ENCODE data around the gene FXR2. TPM values are rescaled to one million over a fixed set of nuclear protein-coding genes. Genes with fewer than 3 reads are reported as not detected.

Gene FXR2
- polyA plus RNA-seq, 1 donor (not counting 4 experiments of a cell fraction or from before 2014, with no cell fraction given) = 30.6 TPM

GRCh38 chr17:7651097-7651664, 36.5 kb upstream of the FXR2 start:
- DNase-seq (ENCODE audit: low read depth, low spot score) = no peak
- TF ChIP-seq EZH2 (IDR thresholded peaks at IDR 0.05; ENCODE audit: low read length) (peak; percentile 85), CTCF (optimal IDR thresholded peaks at IDR 0.05 in 1 of 3, IDR thresholded peaks at IDR 0.05 in 1 of 3, conservative IDR thresholded peaks at IDR 0.05 in 1 of 3; ENCODE audit: extremely low read depth in 1 of 3, insufficient read depth in 2 of 3, low read length in 3 of 3) (no peak)
- H3K9me1 ChIP-seq (ENCODE audit: control insufficient read depth, extremely low read depth, insufficient read depth, low read length) = no peaks in the 10 kb centered on the region
- no peak for FAIRE-seq
- H3K79me2 ChIP-seq (ENCODE audit: control insufficient read depth, insufficient read depth, low read length) = no peaks in the 10 kb centered on the region
- dilution Hi-C loops (cut with MboI; ENCODE audit: extremely low pct_ligation_motif_present, low sequenced_read_pairs) = no loop called here
- no peaks in the 10 kb centered on the region for H4K20me1 ChIP-seq (ENCODE audit: control insufficient read depth, extremely low read depth, insufficient read depth, low read length)
- H3K27ac ChIP-seq (ENCODE audit: control insufficient read depth, insufficient read depth, low read length) = no peak overlapping the region
- H2AFZ ChIP-seq (ENCODE audit: control insufficient read depth, low read length) = no peak overlapping the region
- H3K4me1 ChIP-seq (ENCODE audit: control insufficient read depth, extremely low read depth, insufficient read depth, low read length) = peaks cover 4% of the 10 kb centered on the region
- no peak overlapping the region for H3K9ac ChIP-seq (ENCODE audit: control insufficient read depth, extremely low read depth, insufficient read depth, low read length)
- H3K36me3 ChIP-seq (ENCODE audit: control insufficient read depth in 2 of 2, extremely low read depth in 1 of 2, insufficient read depth in 2 of 2, low read length in 2 of 2) = no peaks in the 10 kb centered on the region
- peak overlapping the region in 2 of 3 experiments; percentile 20 to 40 for H3K4me3 ChIP-seq (ENCODE audit: control insufficient read depth in 2 of 3, extremely low read depth in 1 of 3, insufficient read depth in 2 of 3, low read depth in 1 of 3, low read length in 3 of 3)
- no peaks in the 10 kb centered on the region for H3K9me3 ChIP-seq (ENCODE audit: control insufficient read depth, low read depth, low read length)
- peak overlapping the region; percentile 71 for H3K4me2 ChIP-seq (ENCODE audit: control insufficient read depth, extremely low read depth, insufficient read depth, low read depth, low read length)
- H3K27me3 ChIP-seq (ENCODE audit: control insufficient read depth, extremely low read depth, insufficient read depth, low read length) = peaks cover 45% of the 10 kb centered on the region

- dilution Hi-C loops (cut with MboI; ENCODE audit: extremely low pct_ligation_motif_present, low sequenced_read_pairs) = no loop called here
- Histone ChIP-seq H3K27ac (ENCODE audit: control insufficient read depth, insufficient read depth, low read length) (no peak within 1 kb of the TSS), H3K36me3 (ENCODE audit: control insufficient read depth in 2 of 2, extremely low read depth in 1 of 2, insufficient read depth in 2 of 2, low read length in 2 of 2) (no peaks in the 10 kb centered on the region), H4K20me1 (ENCODE audit: control insufficient read depth, extremely low read depth, insufficient read depth, low read length) (no peaks in the 10 kb centered on the region), H3K9me1 (ENCODE audit: control insufficient read depth, extremely low read depth, insufficient read depth, low read length) (no peaks in the 10 kb centered on the region), H2AFZ (ENCODE audit: control insufficient read depth, low read length) (no peak within 1 kb of the TSS), H3K4me2 (ENCODE audit: control insufficient read depth, extremely low read depth, insufficient read depth, low read depth, low read length) (peak within 1 kb of the TSS; percentile 71), H3K4me3 (ENCODE audit: control insufficient read depth in 2 of 3, extremely low read depth in 1 of 3, insufficient read depth in 2 of 3, low read depth in 1 of 3, low read length in 3 of 3) (peak within 1 kb of the TSS in 2 of 3 experiments; percentile 20 to 40), H3K79me2 (ENCODE audit: control insufficient read depth, insufficient read depth, low read length) (no peaks in the 10 kb centered on the region), H3K4me1 (ENCODE audit: control insufficient read depth, extremely low read depth, insufficient read depth, low read length) (peaks cover 4% of the 10 kb centered on the region), H3K27me3 (ENCODE audit: control insufficient read depth, extremely low read depth, insufficient read depth, low read length) (peaks cover 45% of the 10 kb centered on the region), H3K9me3 (ENCODE audit: control insufficient read depth, low read depth, low read length) (no peaks in the 10 kb centered on the region), H3K9ac (ENCODE audit: control insufficient read depth, extremely low read depth, insufficient read depth, low read length) (no peak within 1 kb of the TSS)
- no peak for DNase-seq (ENCODE audit: low read depth, low spot score)
- no peak for FAIRE-seq
- TF ChIP-seq CTCF (optimal IDR thresholded peaks at IDR 0.05 in 1 of 3, IDR thresholded peaks at IDR 0.05 in 1 of 3, conservative IDR thresholded peaks at IDR 0.05 in 1 of 3; ENCODE audit: extremely low read depth in 1 of 3, insufficient read depth in 2 of 3, low read length in 3 of 3) (no peak), EZH2 (IDR thresholded peaks at IDR 0.05; ENCODE audit: low read length) (no peak)
Observed at GRCh38 chr17:7650509-7651096, 35.9 kb upstream of the FXR2 start, which contains the start of gene ATP1B2. TSS of gene ATP1B2 (plus strand) at chr17:7650926. CDS start at chr17:7651519, 593 bp downstream.
